Fibroblast of mammary gland (primary cell): ENCODE data around the gene EML2.
A peak's percentile ranks its signal among the peaks of the same experiment; 100 is the strongest.

Source experiments
- DNase-seq: peaks from one replicate; pipeline ENCODE4 v3.0.0-alpha.2; 2010; ENCODE audit warnings: low read depth
- H3K4me3 ChIP-seq: 2 replicates; pipeline ENCODE4 v1.5.1; 2011; ENCODE audit warnings: low read depth, mild to moderate bottlenecking, low read length, moderate library complexity; ENCODE audit not compliant: control insufficient read depth
- TF ChIP-seq, protein P1 (sequence below): conservative IDR thresholded peaks from 2 replicates; pipeline ENCODE4 v1.5.1; 2011; ENCODE audit warnings: low read depth, low read length, inconsistent platforms; ENCODE audit not compliant: control insufficient read depth, insufficient read depth

EML2 gene

DNA sequence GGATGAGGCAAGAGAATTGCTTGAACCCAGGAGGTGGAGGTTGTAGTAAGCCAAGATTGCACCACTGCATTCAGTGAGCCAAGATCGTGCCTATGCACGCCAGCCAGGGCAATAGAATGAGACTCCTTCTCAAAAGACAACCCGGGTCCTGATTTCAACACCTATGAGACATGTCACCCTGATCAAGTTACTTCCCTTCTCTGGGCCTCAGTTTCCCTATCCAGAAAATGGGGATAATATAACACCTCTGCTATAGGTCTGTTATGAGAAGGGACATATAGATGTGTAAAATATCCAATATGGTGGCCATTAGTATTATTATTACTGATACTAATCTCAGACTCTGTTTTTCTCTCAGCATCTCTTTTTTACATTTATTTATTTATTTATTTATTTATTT is 15.9 kb upstream of the EML2 start:
- H3K4me3 ChIP-seq = no peak overlapping the region
- no peak for DNase-seq
- TF ChIP-seq, protein P1, sequence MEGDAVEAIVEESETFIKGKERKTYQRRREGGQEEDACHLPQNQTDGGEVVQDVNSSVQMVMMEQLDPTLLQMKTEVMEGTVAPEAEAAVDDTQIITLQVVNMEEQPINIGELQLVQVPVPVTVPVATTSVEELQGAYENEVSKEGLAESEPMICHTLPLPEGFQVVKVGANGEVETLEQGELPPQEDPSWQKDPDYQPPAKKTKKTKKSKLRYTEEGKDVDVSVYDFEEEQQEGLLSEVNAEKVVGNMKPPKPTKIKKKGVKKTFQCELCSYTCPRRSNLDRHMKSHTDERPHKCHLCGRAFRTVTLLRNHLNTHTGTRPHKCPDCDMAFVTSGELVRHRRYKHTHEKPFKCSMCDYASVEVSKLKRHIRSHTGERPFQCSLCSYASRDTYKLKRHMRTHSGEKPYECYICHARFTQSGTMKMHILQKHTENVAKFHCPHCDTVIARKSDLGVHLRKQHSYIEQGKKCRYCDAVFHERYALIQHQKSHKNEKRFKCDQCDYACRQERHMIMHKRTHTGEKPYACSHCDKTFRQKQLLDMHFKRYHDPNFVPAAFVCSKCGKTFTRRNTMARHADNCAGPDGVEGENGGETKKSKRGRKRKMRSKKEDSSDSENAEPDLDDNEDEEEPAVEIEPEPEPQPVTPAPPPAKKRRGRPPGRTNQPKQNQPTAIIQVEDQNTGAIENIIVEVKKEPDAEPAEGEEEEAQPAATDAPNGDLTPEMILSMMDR = no peak

GRCh38 chr19:45653634-45654033 is 14.4 kb upstream of the EML2 start:
- TF ChIP-seq, protein P1 = no peak
- DNase-seq = peak; percentile 16
- no peak overlapping the region for H3K4me3 ChIP-seq

DNA sequence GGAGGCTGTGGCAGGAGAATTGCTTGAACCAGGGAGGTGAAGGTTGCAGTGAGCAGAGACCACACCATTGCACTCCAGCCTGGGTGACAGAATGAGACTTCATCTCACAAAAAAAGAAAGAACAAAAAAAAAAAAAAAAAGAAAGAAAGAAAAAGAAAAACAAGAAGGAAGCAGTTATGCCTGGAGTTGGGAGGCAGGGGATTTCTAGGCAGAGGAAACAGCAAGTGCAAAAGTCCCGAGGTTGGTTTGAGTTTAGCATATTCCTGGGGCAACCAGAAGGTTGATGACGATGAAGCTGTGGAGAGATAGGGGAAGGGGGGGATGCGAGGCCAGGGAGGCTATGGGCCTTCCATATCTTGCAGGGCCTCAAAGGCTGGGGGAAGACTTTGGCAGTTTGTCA is 11.5 kb upstream of the EML2 start:
- TF ChIP-seq, protein P1 = no peak
- H3K4me3 ChIP-seq = no peak overlapping the region
- DNase-seq = no peak

DNA sequence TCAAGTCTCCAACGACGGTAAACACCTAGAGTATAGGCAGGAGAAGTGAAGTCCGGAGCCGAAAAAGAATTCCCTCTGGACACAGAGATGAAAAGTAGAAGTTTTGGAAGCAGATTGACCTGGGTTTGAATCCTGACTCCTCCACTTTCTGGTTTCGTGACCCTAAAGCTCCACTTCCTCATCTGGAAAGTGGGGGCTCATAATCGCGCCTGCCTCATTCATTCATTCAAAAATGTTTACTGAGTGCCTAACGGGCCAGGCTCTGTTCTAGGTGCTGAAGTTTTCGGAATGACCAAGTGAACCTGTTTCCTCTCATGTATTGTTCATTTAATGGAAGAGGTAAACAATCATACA is 7.1 kb upstream of the EML2 start:
- H3K4me3 ChIP-seq = peak overlapping the region; percentile 57
- TF ChIP-seq, protein P1 = no peak
- no peak for DNase-seq

- DNase-seq = peak; percentile 74
- TF ChIP-seq, protein P1 = no peak
- H3K4me3 ChIP-seq = peak overlapping the region; percentile 57
Measured at GRCh38 chr19:45645631-45646344, 6.6 kb upstream of the EML2 start.

DNA sequence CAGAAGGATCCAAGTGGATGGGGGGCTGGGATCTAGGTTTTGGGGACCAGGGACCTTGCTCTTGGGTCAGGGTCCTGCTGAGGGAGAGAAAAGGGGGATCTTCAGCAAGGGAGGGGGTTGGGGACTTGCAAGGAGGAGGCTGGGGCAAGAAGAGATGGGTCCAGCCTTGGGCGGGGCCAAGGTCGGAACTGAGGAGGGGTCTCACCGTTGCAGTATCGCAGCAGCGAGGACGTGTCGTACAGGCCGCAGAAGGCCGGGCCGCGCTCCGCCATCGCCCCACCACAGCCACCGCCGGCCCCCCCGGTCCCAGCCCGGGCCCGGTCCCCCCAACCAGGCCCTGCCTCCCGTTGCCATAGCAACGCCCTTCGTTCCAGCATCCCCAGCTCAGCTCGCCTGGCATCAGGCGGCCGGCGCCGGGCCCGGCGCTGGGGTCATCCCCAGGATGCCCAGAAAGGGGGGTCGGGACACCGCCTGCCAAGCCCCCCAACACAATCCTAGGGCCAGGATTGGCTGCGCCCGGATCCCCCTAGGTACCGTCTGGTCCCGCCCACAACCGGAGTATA is 6.0 kb upstream of the EML2 start:
- TF ChIP-seq, protein P1 = no peak
- H3K4me3 ChIP-seq = peak overlapping the region; percentile 57
- no peak for DNase-seq
